ENCODE data around the gene CNTNAP5.

GRCh38 chr2:124610866-124611265, 585.8 kb downstream of the CNTNAP5 start:
- no peak for TF ChIP-seq CTCF (IDR thresholded peaks at IDR 0.05)
- TF ChIP-seq ZFX (IDR thresholded peaks at IDR 0.05; ENCODE audit: borderline replicate concordance), result no peak
